ENCODE measurements around the gene OR51I2.

DNA sequence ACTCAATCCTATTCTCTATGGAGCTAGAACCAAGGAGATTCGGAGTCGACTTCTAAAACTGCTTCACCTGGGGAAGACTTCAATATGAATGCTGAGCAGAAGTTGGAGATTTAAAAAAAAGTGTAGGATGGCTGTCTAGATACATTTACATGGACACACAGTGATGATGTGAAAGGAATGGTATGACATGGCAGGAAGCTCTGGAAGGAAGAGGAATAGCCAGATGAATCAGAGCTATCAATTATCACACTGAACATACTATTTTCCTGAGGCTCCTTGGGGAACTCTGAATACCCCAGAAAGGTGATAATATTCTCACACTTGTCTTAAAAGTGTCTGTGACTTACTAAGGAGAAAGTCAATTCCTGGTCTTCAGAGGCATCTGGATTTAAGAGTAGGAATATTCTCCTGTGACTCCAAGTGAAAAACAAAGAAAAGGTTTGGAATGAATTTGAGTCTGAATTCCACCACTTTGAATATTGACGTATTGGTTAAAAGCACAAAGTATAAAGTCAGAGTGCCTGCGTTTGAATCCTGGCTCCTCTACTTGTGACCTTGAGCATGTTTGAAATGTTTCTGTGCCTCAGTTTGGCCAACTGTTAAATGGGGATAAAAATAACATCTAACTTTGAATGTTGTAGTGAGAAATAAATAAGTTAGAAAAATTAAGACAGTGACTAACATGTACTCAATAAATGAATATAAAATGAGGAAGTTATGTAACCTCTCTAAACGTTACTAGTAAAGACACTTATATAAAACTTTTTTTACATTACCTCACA lies 40.6 kb downstream of the OR51I2 start:
- TF ChIP-seq POLR2A (IDR thresholded peaks at IDR 0.05) (no peak), POLR2AphosphoS5 (IDR thresholded peaks at IDR 0.05) (no peak), EP300 (IDR thresholded peaks at IDR 0.05) (no peak)
- TF ChIP-seq, protein P1, sequence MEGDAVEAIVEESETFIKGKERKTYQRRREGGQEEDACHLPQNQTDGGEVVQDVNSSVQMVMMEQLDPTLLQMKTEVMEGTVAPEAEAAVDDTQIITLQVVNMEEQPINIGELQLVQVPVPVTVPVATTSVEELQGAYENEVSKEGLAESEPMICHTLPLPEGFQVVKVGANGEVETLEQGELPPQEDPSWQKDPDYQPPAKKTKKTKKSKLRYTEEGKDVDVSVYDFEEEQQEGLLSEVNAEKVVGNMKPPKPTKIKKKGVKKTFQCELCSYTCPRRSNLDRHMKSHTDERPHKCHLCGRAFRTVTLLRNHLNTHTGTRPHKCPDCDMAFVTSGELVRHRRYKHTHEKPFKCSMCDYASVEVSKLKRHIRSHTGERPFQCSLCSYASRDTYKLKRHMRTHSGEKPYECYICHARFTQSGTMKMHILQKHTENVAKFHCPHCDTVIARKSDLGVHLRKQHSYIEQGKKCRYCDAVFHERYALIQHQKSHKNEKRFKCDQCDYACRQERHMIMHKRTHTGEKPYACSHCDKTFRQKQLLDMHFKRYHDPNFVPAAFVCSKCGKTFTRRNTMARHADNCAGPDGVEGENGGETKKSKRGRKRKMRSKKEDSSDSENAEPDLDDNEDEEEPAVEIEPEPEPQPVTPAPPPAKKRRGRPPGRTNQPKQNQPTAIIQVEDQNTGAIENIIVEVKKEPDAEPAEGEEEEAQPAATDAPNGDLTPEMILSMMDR (IDR thresholded peaks at IDR 0.05): no peak
